GF-D8 (cell line): ENCODE results near the gene CDC40.
"Not testable (repeated sequence)": the region's sequence is repeated elsewhere in the genome, so short reads cannot be mapped to it uniquely, and the experiment has no call there.

ENCODE experiments used
- DNase-seq: peaks from one replicate; lab custom pipeline; 2025; lab: John Stamatoyannopoulos, UW

CDC40 gene

GRCh38 chr6:110271732-110272022, 91.5 kb downstream of the CDC40 start:
- no peak for DNase-seq

- not testable (repeated sequence) for DNase-seq
Measured at GRCh38 chr6:110272781-110273180, 92.6 kb downstream of the CDC40 start.

- DNase-seq = no peak
Measured at GRCh38 chr6:110277100-110277665, 97.0 kb downstream of the CDC40 start.
